HepG2 (cell line): ENCODE results near the gene WDR81. TPM values are rescaled to one million over a fixed set of nuclear protein-coding genes. Genes with fewer than 3 reads are reported as not detected.

Experiments
- JUNB ChIP-seq: sonication (generic); formaldehyde crosslinking; IDR thresholded peaks from 2 replicates; pipeline ENCODE4 v1.8.0; 2022; ENCODE audit warnings: missing genetic modification reagents, mild to moderate bottlenecking, borderline replicate concordance
- KLF6 ChIP-seq: IDR thresholded peaks from 2 replicates; pipeline ENCODE4 v1.8.0; 2016; ENCODE audit warnings: missing biosample characterization, missing genetic modification reagents
- MLLT10 ChIP-seq: sonication (generic); formaldehyde crosslinking; IDR thresholded peaks from 2 replicates; pipeline ENCODE4 v1.4.0; 2020; ENCODE audit warnings: missing genetic modification reagents
- MYNN ChIP-seq: sonication (generic); formaldehyde crosslinking; IDR thresholded peaks from 2 replicates; pipeline ENCODE4 v1.4.0; 2020; ENCODE audit warnings: mild to moderate bottlenecking, low read depth, missing genetic modification reagents
- RORA ChIP-seq: sonication (generic); formaldehyde crosslinking; IDR thresholded peaks from 2 replicates; pipeline ENCODE4 v1.5.0; 2020; ENCODE audit warnings: mild to moderate bottlenecking, missing genetic modification reagents, moderate library complexity
- SSRP1 ChIP-seq: IDR thresholded peaks from 2 replicates; pipeline ENCODE4 v1.6.1; 2016; ENCODE audit warnings: control low read depth
- TOE1 ChIP-seq: sonication (generic); formaldehyde crosslinking; IDR thresholded peaks from 2 replicates; pipeline ENCODE4 v1.4.0; 2020; ENCODE audit warnings: mild to moderate bottlenecking, missing genetic modification reagents
- YEATS2 ChIP-seq: sonication (generic); formaldehyde crosslinking; IDR thresholded peaks from 2 replicates; pipeline ENCODE4 v1.4.0; 2020; ENCODE audit warnings: missing genetic modification reagents, borderline replicate concordance
- ZNF24 ChIP-seq: fragments of 450-650 bp; IDR thresholded peaks from 2 replicates; pipeline ENCODE4 v1.6.1; 2017; ENCODE audit warnings: antibody characterized with exemption, mild to moderate bottlenecking
- ZNF280D ChIP-seq: sonication (generic); formaldehyde crosslinking; IDR thresholded peaks from 2 replicates; pipeline ENCODE4 v1.5.1; 2020; ENCODE audit warnings: mild to moderate bottlenecking, missing genetic modification reagents
- ZNF510 ChIP-seq: sonication (generic); formaldehyde crosslinking; IDR thresholded peaks from 2 replicates; pipeline ENCODE4 v1.4.0; 2020; ENCODE audit warnings: low read depth, mild to moderate bottlenecking, missing genetic modification reagents
- ZNF567 ChIP-seq: sonication (generic); formaldehyde crosslinking; IDR thresholded peaks from 2 replicates; pipeline ENCODE4 v1.8.1; 2023; ENCODE audit warnings: mild to moderate bottlenecking, missing genetic modification reagents, borderline replicate concordance
- ZNF629 ChIP-seq: sonication (generic); formaldehyde crosslinking; conservative IDR thresholded peaks from 2 replicates; pipeline ENCODE4 v1.5.0; 2020; ENCODE audit warnings: missing genetic modification reagents
- ZNF749 ChIP-seq: sonication (generic); formaldehyde crosslinking; IDR thresholded peaks from 2 replicates; pipeline ENCODE4 v1.8.0; 2022; ENCODE audit warnings: mild to moderate bottlenecking, missing genetic modification reagents, moderate library complexity, borderline replicate concordance
- ZNF788 ChIP-seq: sonication (generic); formaldehyde crosslinking; IDR thresholded peaks from 2 replicates; pipeline ENCODE4 v1.5.0; 2020; ENCODE audit warnings: mild to moderate bottlenecking, missing genetic modification reagents, borderline replicate concordance
- polyA plus RNA-seq, 8 experiments: library from polyadenylated mRNA; depleted of rRNA in 3 of 8; stranded (reverse) in 7 of 8; unstranded in 1 of 8; fragments of >200 nt; fragmentation: Illumina TruSeq in 4 of 8; extraction: Trizol in 4 of 8; gene quantifications; 2 replicates each; pipeline versions ENCODE4 v1.2.1 to v1.2.3, GENCODE V29; 2011 to 2016; ENCODE audit warnings: low read depth in 4 of 8, missing spikeins in 1 of 8, mixed read lengths in 1 of 8; ENCODE audit not compliant: insufficient read depth in 1 of 8
- total RNA-seq, 5 experiments: library from RNA; depleted of rRNA; stranded (reverse); fragments of >200 nt; fragmentation: Illumina TruSeq; extraction: Trizol; gene quantifications; 2 replicates each; pipeline ENCODE4 v1.2.3, GENCODE V29; 2016; ENCODE audit warnings: low read depth in 1 of 5
- TF ChIP-seq, protein P1 (sequence below): sonication (generic); formaldehyde crosslinking; IDR thresholded peaks from 2 replicates; pipeline ENCODE4 v1.4.0; 2020; ENCODE audit warnings: mild to moderate bottlenecking, missing genetic modification reagents
- TF ChIP-seq, protein P2 (sequence below): sonication (generic); formaldehyde crosslinking; IDR thresholded peaks from 2 replicates; pipeline ENCODE4 v1.8.1; 2022; ENCODE audit warnings: low read depth, mild to moderate bottlenecking, missing genetic modification reagents
- TF ChIP-seq, protein P3 (sequence below): sonication (generic); formaldehyde crosslinking; IDR thresholded peaks from 2 replicates; pipeline ENCODE4 v1.4.0; 2020; ENCODE audit warnings: mild to moderate bottlenecking, missing genetic modification reagents

WDR81 gene
- total and polyA plus RNA-seq, 2 of the 13 experiments (the other 11 are each of a cell fraction or from before 2014, with no cell fraction given), result 9.1 to 16.7 TPM

DNA sequence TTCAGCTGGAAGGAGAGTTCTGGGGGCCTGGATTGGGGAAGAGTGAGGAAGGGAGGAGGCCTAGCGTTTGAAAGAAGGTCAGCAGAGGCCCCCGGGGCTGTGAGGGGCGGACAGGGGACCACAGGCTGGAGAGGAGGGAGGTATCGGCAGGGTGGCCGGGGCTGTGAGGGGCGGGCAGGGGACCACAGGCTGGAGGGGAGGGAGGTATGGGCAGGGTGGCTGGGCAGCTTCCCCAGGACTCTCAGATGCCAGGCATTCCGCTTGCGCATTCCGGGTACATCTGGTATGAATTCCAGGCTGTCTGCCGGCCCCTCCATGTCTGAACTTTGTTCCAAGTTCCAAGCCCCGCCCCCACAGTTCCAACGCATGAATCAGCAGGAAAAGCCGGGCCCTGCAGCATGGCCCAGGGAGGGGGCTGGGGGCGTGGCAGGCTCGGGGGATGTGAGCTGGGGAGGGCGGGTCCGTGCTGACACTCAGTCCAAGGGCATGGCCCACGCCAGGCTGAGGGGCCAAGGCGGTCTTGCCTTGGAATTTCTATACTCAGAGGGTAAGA lies 10.0 kb upstream of the WDR81 start (continued):
- TF ChIP-seq, protein P1, sequence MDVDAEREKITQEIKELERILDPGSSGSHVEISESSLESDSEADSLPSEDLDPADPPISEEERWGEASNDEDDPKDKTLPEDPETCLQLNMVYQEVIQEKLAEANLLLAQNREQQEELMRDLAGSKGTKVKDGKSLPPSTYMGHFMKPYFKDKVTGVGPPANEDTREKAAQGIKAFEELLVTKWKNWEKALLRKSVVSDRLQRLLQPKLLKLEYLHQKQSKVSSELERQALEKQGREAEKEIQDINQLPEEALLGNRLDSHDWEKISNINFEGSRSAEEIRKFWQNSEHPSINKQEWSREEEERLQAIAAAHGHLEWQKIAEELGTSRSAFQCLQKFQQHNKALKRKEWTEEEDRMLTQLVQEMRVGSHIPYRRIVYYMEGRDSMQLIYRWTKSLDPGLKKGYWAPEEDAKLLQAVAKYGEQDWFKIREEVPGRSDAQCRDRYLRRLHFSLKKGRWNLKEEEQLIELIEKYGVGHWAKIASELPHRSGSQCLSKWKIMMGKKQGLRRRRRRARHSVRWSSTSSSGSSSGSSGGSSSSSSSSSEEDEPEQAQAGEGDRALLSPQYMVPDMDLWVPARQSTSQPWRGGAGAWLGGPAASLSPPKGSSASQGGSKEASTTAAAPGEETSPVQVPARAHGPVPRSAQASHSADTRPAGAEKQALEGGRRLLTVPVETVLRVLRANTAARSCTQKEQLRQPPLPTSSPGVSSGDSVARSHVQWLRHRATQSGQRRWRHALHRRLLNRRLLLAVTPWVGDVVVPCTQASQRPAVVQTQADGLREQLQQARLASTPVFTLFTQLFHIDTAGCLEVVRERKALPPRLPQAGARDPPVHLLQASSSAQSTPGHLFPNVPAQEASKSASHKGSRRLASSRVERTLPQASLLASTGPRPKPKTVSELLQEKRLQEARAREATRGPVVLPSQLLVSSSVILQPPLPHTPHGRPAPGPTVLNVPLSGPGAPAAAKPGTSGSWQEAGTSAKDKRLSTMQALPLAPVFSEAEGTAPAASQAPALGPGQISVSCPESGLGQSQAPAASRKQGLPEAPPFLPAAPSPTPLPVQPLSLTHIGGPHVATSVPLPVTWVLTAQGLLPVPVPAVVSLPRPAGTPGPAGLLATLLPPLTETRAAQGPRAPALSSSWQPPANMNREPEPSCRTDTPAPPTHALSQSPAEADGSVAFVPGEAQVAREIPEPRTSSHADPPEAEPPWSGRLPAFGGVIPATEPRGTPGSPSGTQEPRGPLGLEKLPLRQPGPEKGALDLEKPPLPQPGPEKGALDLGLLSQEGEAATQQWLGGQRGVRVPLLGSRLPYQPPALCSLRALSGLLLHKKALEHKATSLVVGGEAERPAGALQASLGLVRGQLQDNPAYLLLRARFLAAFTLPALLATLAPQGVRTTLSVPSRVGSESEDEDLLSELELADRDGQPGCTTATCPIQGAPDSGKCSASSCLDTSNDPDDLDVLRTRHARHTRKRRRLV (CRISPR knock-in tag), result no peak
- TF ChIP-seq TOE1 (CRISPR knock-in tag), result no peak
- TF ChIP-seq, protein P2, sequence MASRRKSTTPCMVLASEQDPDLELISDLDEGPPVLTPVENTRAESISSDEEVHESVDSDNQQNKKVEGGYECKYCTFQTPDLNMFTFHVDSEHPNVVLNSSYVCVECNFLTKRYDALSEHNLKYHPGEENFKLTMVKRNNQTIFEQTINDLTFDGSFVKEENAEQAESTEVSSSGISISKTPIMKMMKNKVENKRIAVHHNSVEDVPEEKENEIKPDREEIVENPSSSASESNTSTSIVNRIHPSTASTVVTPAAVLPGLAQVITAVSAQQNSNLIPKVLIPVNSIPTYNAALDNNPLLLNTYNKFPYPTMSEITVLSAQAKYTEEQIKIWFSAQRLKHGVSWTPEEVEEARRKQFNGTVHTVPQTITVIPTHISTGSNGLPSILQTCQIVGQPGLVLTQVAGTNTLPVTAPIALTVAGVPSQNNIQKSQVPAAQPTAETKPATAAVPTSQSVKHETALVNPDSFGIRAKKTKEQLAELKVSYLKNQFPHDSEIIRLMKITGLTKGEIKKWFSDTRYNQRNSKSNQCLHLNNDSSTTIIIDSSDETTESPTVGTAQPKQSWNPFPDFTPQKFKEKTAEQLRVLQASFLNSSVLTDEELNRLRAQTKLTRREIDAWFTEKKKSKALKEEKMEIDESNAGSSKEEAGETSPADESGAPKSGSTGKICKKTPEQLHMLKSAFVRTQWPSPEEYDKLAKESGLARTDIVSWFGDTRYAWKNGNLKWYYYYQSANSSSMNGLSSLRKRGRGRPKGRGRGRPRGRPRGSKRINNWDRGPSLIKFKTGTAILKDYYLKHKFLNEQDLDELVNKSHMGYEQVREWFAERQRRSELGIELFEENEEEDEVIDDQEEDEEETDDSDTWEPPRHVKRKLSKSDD (CRISPR knock-in tag), result no peak
- no peak for TF ChIP-seq YEATS2 (CRISPR knock-in tag)
- TF ChIP-seq ZNF788 (CRISPR knock-in tag), result no peak
- TF ChIP-seq JUNB (CRISPR knock-in tag), result no peak
- TF ChIP-seq SSRP1, result no peak
- TF ChIP-seq MYNN (CRISPR knock-in tag), result no peak
- TF ChIP-seq KLF6 (CRISPR knock-in tag), result no peak
- TF ChIP-seq, protein P3, sequence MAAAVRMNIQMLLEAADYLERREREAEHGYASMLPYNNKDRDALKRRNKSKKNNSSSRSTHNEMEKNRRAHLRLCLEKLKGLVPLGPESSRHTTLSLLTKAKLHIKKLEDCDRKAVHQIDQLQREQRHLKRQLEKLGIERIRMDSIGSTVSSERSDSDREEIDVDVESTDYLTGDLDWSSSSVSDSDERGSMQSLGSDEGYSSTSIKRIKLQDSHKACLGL (CRISPR knock-in tag), result 0 out of 2 replicates have a peak, but pooled peaks have one; percentile 15
- TF ChIP-seq ZNF510 (CRISPR knock-in tag), result no peak
- no peak for TF ChIP-seq ZNF280D (CRISPR knock-in tag)
- TF ChIP-seq ZNF567 (CRISPR knock-in tag), result no peak
- TF ChIP-seq MLLT10 (CRISPR knock-in tag), result no peak
- no peak for TF ChIP-seq RORA (CRISPR knock-in tag)
- TF ChIP-seq ZNF629, result no peak
- TF ChIP-seq ZNF749 (CRISPR knock-in tag), result no peak
- no peak for TF ChIP-seq ZNF24
